Peyer's patch (tissue), 4 donors: ENCODE results near the gene ARHGEF4. TPM values are rescaled to one million over a fixed set of nuclear protein-coding genes. Genes with fewer than 3 reads are reported as not detected.

Experiments used
- DNase-seq, 3 donors: peaks; one replicate each; pipeline ENCODE4 v3.0.0-alpha.2; 2017 to 2019
- H3K27ac ChIP-seq, 4 donors: fragments of 200-600 bp; sonication (generic); one replicate each; pipeline ENCODE4 v1.5.1; 2016 to 2019
- H3K27me3 ChIP-seq, 2 donors: fragments of 200-600 bp; sonication (generic); one replicate each; pipeline ENCODE4 v1.5.1; 2019
- H3K36me3 ChIP-seq, 3 donors: fragments of 200-600 bp; sonication (generic); one replicate each; pipeline ENCODE4 v1.5.1; 2016 to 2019
- H3K4me1 ChIP-seq, 4 donors: fragments of 200-600 bp; sonication (generic); one replicate each; pipeline ENCODE4 v1.5.1; 2016 to 2019
- H3K4me3 ChIP-seq, 4 donors: fragments of 200-600 bp; sonication (generic); 1 replicate in 3 of 4; 2 replicates in 1 of 4; pipeline ENCODE4 v1.5.1; 2016 to 2019; ENCODE audit warnings: mild to moderate bottlenecking in 1 of 4
- H3K9me3 ChIP-seq, 4 donors: fragments of 200-600 bp; sonication (generic); one replicate each; pipeline ENCODE4 v1.5.1; 2016 to 2019; ENCODE audit warnings: mild to moderate bottlenecking in 1 of 4
- CTCF ChIP-seq, 6 experiments: fragments of 450-650 bp in 4 of 6; fragments of 200-600 bp in 2 of 6; sonication (generic) in 1 of 6; IDR thresholded peaks; one replicate each; pipeline ENCODE4 v1.5.1; 2017 to 2019; ENCODE audit warnings: antibody characterized with exemption in 6 of 6, mild to moderate bottlenecking in 3 of 6, moderate library complexity in 1 of 6
- POLR2A ChIP-seq, 2 donors: fragments of 450-650 bp; IDR thresholded peaks; one replicate each; pipeline ENCODE4 v1.5.1; 2017; ENCODE audit warnings: antibody characterized with exemption in 2 of 2, mild to moderate bottlenecking in 2 of 2, moderate library complexity in 2 of 2
- total RNA-seq, 4 donors: library from RNA; depleted of rRNA; stranded (reverse); fragments of >200 nt; gene quantifications; one replicate each; pipeline ENCODE4 v1.1.0, GENCODE V29; 2016

The ARHGEF4 gene
- total RNA-seq, 4 donors from 2014 or later: 1.1 to 10.7 (median 1.6) TPM

- no peak for DNase-seq
- H3K36me3 ChIP-seq: peaks cover 0 to 81% (median 0%) of the 10 kb centered on the region in 3 donors
- H3K27me3 ChIP-seq: no peaks in the 10 kb centered on the region
- H3K4me3 ChIP-seq: no peak overlapping the region
- no peak for TF ChIP-seq CTCF (IDR thresholded peaks at IDR 0.05)
- TF ChIP-seq POLR2A (IDR thresholded peaks at IDR 0.05): no peak
- H3K4me1 ChIP-seq: no peaks in the 10 kb centered on the region
- no peak overlapping the region for H3K27ac ChIP-seq
- H3K9me3 ChIP-seq: no peaks in the 10 kb centered on the region
Measured at GRCh38 chr2:131056932-131057287, 220.2 kb downstream of the ARHGEF4 start.

- H3K36me3 ChIP-seq: peaks cover 0 to 78% (median 0%) of the 10 kb centered on the region in 3 donors
- no peaks in the 10 kb centered on the region for H3K27me3 ChIP-seq
- no peak overlapping the region for H3K27ac ChIP-seq
- TF ChIP-seq CTCF (IDR thresholded peaks at IDR 0.05): no peak
- no peak for TF ChIP-seq POLR2A (IDR thresholded peaks at IDR 0.05)
- DNase-seq: peak in 1 of 3 donors; percentile 15
- H3K4me1 ChIP-seq: no peaks in the 10 kb centered on the region
- H3K4me3 ChIP-seq: no peak overlapping the region
- no peaks in the 10 kb centered on the region for H3K9me3 ChIP-seq
Measured at GRCh38 chr2:131058214-131058843, 221.6 kb downstream of the ARHGEF4 start.

GRCh38 chr2:131058920-131059319, 222.2 kb downstream of the ARHGEF4 start:
- Histone ChIP-seq H3K36me3 (peaks cover 0 to 72% (median 0%) of the 10 kb centered on the region in 3 donors), H3K27ac (no peak overlapping the region), H3K4me3 (no peak overlapping the region), H3K9me3 (no peaks in the 10 kb centered on the region), H3K27me3 (no peaks in the 10 kb centered on the region), H3K4me1 (no peaks in the 10 kb centered on the region)
- TF ChIP-seq POLR2A (IDR thresholded peaks at IDR 0.05) (no peak), CTCF (IDR thresholded peaks at IDR 0.05) (no peak)
- DNase-seq: peak in 1 of 3 donors; percentile 6

GRCh38 chr2:131063501-131064283, 227.0 kb downstream of the ARHGEF4 start:
- H3K4me3 ChIP-seq: no peak overlapping the region
- H3K36me3 ChIP-seq: peaks cover 0 to 53% (median 0%) of the 10 kb centered on the region in 3 donors
- H3K27me3 ChIP-seq: no peaks in the 10 kb centered on the region
- no peaks in the 10 kb centered on the region for H3K4me1 ChIP-seq
- no peaks in the 10 kb centered on the region for H3K9me3 ChIP-seq
- DNase-seq: peak in 1 of 3 donors; percentile 17
- H3K27ac ChIP-seq: no peak overlapping the region
- no peak for TF ChIP-seq POLR2A (IDR thresholded peaks at IDR 0.05)
- TF ChIP-seq CTCF (IDR thresholded peaks at IDR 0.05): no peak

GRCh38 chr2:131064589-131065512, 228.1 kb downstream of the ARHGEF4 start:
- H3K9me3 ChIP-seq: no peaks in the 10 kb centered on the region
- no peaks in the 10 kb centered on the region for H3K4me1 ChIP-seq
- peak in 1 of 3 donors; percentile 13 for DNase-seq
- peaks cover 0 to 54% (median 0%) of the 10 kb centered on the region in 3 donors for H3K36me3 ChIP-seq
- H3K27ac ChIP-seq: no peak overlapping the region
- H3K27me3 ChIP-seq: no peaks in the 10 kb centered on the region
- no peak overlapping the region for H3K4me3 ChIP-seq
- TF ChIP-seq CTCF (IDR thresholded peaks at IDR 0.05): no peak
- TF ChIP-seq POLR2A (IDR thresholded peaks at IDR 0.05): no peak
